PC-3 (cell line): ENCODE measurements around the gene DCP1B. TPM values are rescaled to one million over a fixed set of nuclear protein-coding genes. Genes with fewer than 3 reads are reported as not detected.

ENCODE experiments used
- ATAC-seq: fragments of 200-7000 bp; cut with Tn5 transposase; 2 replicates; pipeline ENCODE4 v1.9.1; 2020; ENCODE audit warnings: mild to moderate bottlenecking, moderate library complexity
- BruUV-seq: library from RNA; stranded (reverse); fragments of 400-500 nt; replicated peaks from 2 replicates; lab custom pipeline; 2021; lab: Mats Ljungman, UMichigan
- CTCF ChIA-PET: fragments of 300-600 bp; sonication (Branson Sonifier 250); formaldehyde crosslinking; loops from one replicate; lab custom pipeline; 2022; ENCODE audit warnings: antibody characterized with exemption; lab: Charles Lee
- POLR2A ChIA-PET: fragments of 300-600 bp; sonication (Branson Sonifier 250); formaldehyde crosslinking; loops from one replicate; lab custom pipeline; 2022; ENCODE audit warnings: antibody characterized with exemption; ENCODE audit not compliant: unreplicated experiment; lab: Charles Lee
- DNase-seq: peaks from one replicate; pipeline ENCODE4 v3.0.0-alpha.2; 2015
- H2AFZ ChIP-seq: fragments of 300-600 bp; sonication (generic); 2 replicates; pipeline ENCODE4 v1.6.0; 2016; ENCODE audit warnings: antibody characterized with exemption, low read length
- H3F3A ChIP-seq: fragments of 300-600 bp; sonication (generic); one replicate; pipeline ENCODE4 v1.6.0; 2017; ENCODE audit warnings: antibody characterized with exemption, low read length, control low read depth, mild to moderate bottlenecking; ENCODE audit not compliant: unreplicated experiment
- H3K27ac ChIP-seq: fragments of 300-600 bp; sonication (generic); 2 replicates; pipeline ENCODE4 v1.5.1; 2016; ENCODE audit warnings: mild to moderate bottlenecking, low read length
- H3K27me3 ChIP-seq: fragments of 300-600 bp; sonication (generic); 2 replicates; pipeline ENCODE4 v1.6.1; 2016; ENCODE audit warnings: low read length, mixed read lengths
- H3K36me3 ChIP-seq: fragments of 300-600 bp; sonication (generic); 2 replicates; pipeline ENCODE4 v1.6.1; 2016; ENCODE audit warnings: low read depth, mixed run types, low read length, mixed read lengths
- H3K4me1 ChIP-seq: fragments of 300-600 bp; sonication (generic); 2 replicates; pipeline ENCODE4 v1.5.1; 2016; ENCODE audit warnings: low read length; ENCODE audit not compliant: insufficient read depth
- H3K4me2 ChIP-seq: fragments of 300-600 bp; sonication (generic); 2 replicates; pipeline ENCODE4 v1.6.0; 2016; ENCODE audit warnings: low read length
- H3K4me3 ChIP-seq: fragments of 300-600 bp; sonication (generic); 2 replicates; pipeline ENCODE4 v1.5.1; 2016; ENCODE audit warnings: mild to moderate bottlenecking, low read length, mixed read lengths
- H3K79me2 ChIP-seq: fragments of 300-600 bp; sonication (generic); 2 replicates; pipeline ENCODE4 v1.6.1; 2017; ENCODE audit warnings: low read length, mixed read lengths
- H3K9ac ChIP-seq: fragments of 300-600 bp; sonication (generic); 2 replicates; pipeline ENCODE4 v1.6.0; 2016; ENCODE audit warnings: mild to moderate bottlenecking, low read length
- H3K9me2 ChIP-seq: fragments of 300-600 bp; sonication (generic); replicated peaks from 2 replicates; pipeline ENCODE4 v1.6.1; 2016; ENCODE audit warnings: mixed run types, low read length, mixed read lengths
- H3K9me3 ChIP-seq: fragments of 300-600 bp; sonication (generic); 2 replicates; pipeline ENCODE4 v1.6.1; 2016; ENCODE audit warnings: low read length, mixed read lengths
- H4K20me1 ChIP-seq: fragments of 300-600 bp; sonication (generic); 2 replicates; pipeline ENCODE4 v1.6.1; 2016; ENCODE audit warnings: low read length, mixed read lengths
- CTCF ChIP-seq: fragments of 300-600 bp; sonication (generic); conservative IDR thresholded peaks from 2 replicates; pipeline ENCODE4 v1.5.1; 2017; ENCODE audit warnings: antibody characterized with exemption, low read depth, mild to moderate bottlenecking, low read length
- EZH2 ChIP-seq: fragments of 300-600 bp; sonication (generic); IDR thresholded peaks from one replicate; pipeline ENCODE4 v1.6.1; 2017; ENCODE audit warnings: antibody characterized with exemption, mild to moderate bottlenecking, low read length; ENCODE audit not compliant: unreplicated experiment
- EZH2phosphoT487 ChIP-seq: fragments of 300-600 bp; sonication (generic); IDR thresholded peaks from 2 replicates; pipeline ENCODE4 v1.6.1; 2018; ENCODE audit warnings: mild to moderate bottlenecking, antibody characterized with exemption, low read length, borderline replicate concordance
- intact Hi-C: fragments of 100-400 bp; cut with micrococcal nuclease; formaldehyde crosslinking; loops from 2 replicates; pipeline ENCODE4 v1.9.0; 2023
- total RNA-seq: library from RNA; depleted of rRNA; stranded (reverse); fragments of >200 nt; gene quantifications from 2 replicates; pipeline ENCODE4 v1.2.3, GENCODE V29; 2014

DCP1B gene
- total RNA-seq, 1 experiment from 2014 or later = 4.9 TPM

GRCh38 chr12:2039034-2039433, 34.8 kb upstream of the DCP1B start:
- H3K27me3 ChIP-seq = peaks cover 76% of the 10 kb centered on the region
- intact Hi-C loops = no loop called here
- no peak overlapping the region for H3K4me2 ChIP-seq
- no peak overlapping the region for H2AFZ ChIP-seq
- H3K36me3 ChIP-seq = no peaks in the 10 kb centered on the region
- TF ChIP-seq CTCF = no peak
- no peak for TF ChIP-seq EZH2
- no peak for TF ChIP-seq EZH2phosphoT487
- no peaks in the 10 kb centered on the region for H3K4me1 ChIP-seq
- no peak overlapping the region for H3K4me3 ChIP-seq
- no peaks in the 10 kb centered on the region for H3F3A ChIP-seq
- H3K9me3 ChIP-seq = no peaks in the 10 kb centered on the region
- no peak overlapping the region for H3K27ac ChIP-seq
- CTCF ChIA-PET = interaction anchor here (0.8 kb wide), 1 partner anchor 418 kb away, joined by 5 read pairs; no protein-coding TSS in a partner anchor
- no peaks in the 10 kb centered on the region for H3K9me2 ChIP-seq
- no peak for ATAC-seq
- no peak for DNase-seq
- H4K20me1 ChIP-seq = no peaks in the 10 kb centered on the region
- POLR2A ChIA-PET = no interaction called here
- no peak overlapping the region for H3K9ac ChIP-seq
- no peaks in the 10 kb centered on the region for H3K79me2 ChIP-seq
- no TSS peak for BruUV-seq

- no peak for ATAC-seq
- H3K9me3 ChIP-seq = no peaks in the 10 kb centered on the region
- no TSS peak for BruUV-seq
- H3K27ac ChIP-seq = no peak overlapping the region
- no peaks in the 10 kb centered on the region for H3K4me1 ChIP-seq
- no peaks in the 10 kb centered on the region for H3K79me2 ChIP-seq
- H4K20me1 ChIP-seq = no peaks in the 10 kb centered on the region
- no peaks in the 10 kb centered on the region for H3K9me2 ChIP-seq
- no peaks in the 10 kb centered on the region for H3K36me3 ChIP-seq
- CTCF ChIA-PET = no interaction called here
- peaks cover 83% of the 10 kb centered on the region for H3K27me3 ChIP-seq
- no peaks in the 10 kb centered on the region for H3F3A ChIP-seq
- H2AFZ ChIP-seq = peak overlapping the region; percentile 48; the same call in 1 of the 2 replicates
- TF ChIP-seq EZH2 (no peak), EZH2phosphoT487 (no peak)
- H3K9ac ChIP-seq = no peak overlapping the region
- POLR2A ChIA-PET = no interaction called here
- DNase-seq = no peak
- peak overlapping the region; percentile 40; the same call in 1 of the 2 replicates for H3K4me3 ChIP-seq
- peak overlapping the region; percentile 66 for H3K4me2 ChIP-seq
- intact Hi-C loops = no loop called here
Measured at GRCh38 chr12:2035431-2036055, 31.3 kb upstream of the DCP1B start.

- no peaks in the 10 kb centered on the region for H3K79me2 ChIP-seq
- no peaks in the 10 kb centered on the region for H4K20me1 ChIP-seq
- H3K4me1 ChIP-seq = no peaks in the 10 kb centered on the region
- H3K9ac ChIP-seq = no peak overlapping the region
- peak; percentile 73 for TF ChIP-seq CTCF
- TF ChIP-seq EZH2 = no peak
- DNase-seq = peak; percentile 75
- H2AFZ ChIP-seq = peak overlapping the region; percentile 48; the same call in 1 of the 2 replicates
- H3K4me3 ChIP-seq = peak overlapping the region; percentile 40; the same call in 1 of the 2 replicates
- H3K9me3 ChIP-seq = no peaks in the 10 kb centered on the region
- no TSS peak for BruUV-seq
- H3K27me3 ChIP-seq = peaks cover 83% of the 10 kb centered on the region
- peak; percentile 86 for ATAC-seq
- H3K4me2 ChIP-seq = peak overlapping the region; percentile 66
- H3K9me2 ChIP-seq = no peaks in the 10 kb centered on the region
- intact Hi-C loops = no loop called here
- no peak overlapping the region for H3K27ac ChIP-seq
- no peaks in the 10 kb centered on the region for H3F3A ChIP-seq
- ChIA-PET CTCF (no interaction called here), POLR2A (no interaction called here)
- H3K36me3 ChIP-seq = no peaks in the 10 kb centered on the region
Measured at GRCh38 chr12:2034633-2035430, 30.6 kb upstream of the DCP1B start.
